ENCODE measurements around the gene ITGAX. TPM values are rescaled to one million over a fixed set of nuclear protein-coding genes. Genes with fewer than 3 reads are reported as not detected.

Gene ITGAX
- total RNA-seq, 1 donor = not detected

- H3K4me3 ChIP-seq (ENCODE audit: low read depth, low read length) = no peak overlapping the region
- TF ChIP-seq, protein P1, sequence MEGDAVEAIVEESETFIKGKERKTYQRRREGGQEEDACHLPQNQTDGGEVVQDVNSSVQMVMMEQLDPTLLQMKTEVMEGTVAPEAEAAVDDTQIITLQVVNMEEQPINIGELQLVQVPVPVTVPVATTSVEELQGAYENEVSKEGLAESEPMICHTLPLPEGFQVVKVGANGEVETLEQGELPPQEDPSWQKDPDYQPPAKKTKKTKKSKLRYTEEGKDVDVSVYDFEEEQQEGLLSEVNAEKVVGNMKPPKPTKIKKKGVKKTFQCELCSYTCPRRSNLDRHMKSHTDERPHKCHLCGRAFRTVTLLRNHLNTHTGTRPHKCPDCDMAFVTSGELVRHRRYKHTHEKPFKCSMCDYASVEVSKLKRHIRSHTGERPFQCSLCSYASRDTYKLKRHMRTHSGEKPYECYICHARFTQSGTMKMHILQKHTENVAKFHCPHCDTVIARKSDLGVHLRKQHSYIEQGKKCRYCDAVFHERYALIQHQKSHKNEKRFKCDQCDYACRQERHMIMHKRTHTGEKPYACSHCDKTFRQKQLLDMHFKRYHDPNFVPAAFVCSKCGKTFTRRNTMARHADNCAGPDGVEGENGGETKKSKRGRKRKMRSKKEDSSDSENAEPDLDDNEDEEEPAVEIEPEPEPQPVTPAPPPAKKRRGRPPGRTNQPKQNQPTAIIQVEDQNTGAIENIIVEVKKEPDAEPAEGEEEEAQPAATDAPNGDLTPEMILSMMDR (IDR thresholded peaks at IDR 0.05; ENCODE audit: insufficient read depth, low read length) = no peak
- no peak for DNase-seq (ENCODE audit: low read depth)
Measured at GRCh38 chr16:31350275-31351005, 4.5 kb upstream of the ITGAX start.

GRCh38 chr16:31351246-31351941, 3.6 kb upstream of the ITGAX start:
- H3K4me3 ChIP-seq (ENCODE audit: low read depth, low read length) = no peak overlapping the region
- TF ChIP-seq, protein P1 (IDR thresholded peaks at IDR 0.05; ENCODE audit: insufficient read depth, low read length) = no peak
- no peak for DNase-seq (ENCODE audit: low read depth)

GRCh38 chr16:31351942-31352325, 3.0 kb upstream of the ITGAX start:
- no peak for DNase-seq (ENCODE audit: low read depth)
- no peak overlapping the region for H3K4me3 ChIP-seq (ENCODE audit: low read depth, low read length)

DNA sequence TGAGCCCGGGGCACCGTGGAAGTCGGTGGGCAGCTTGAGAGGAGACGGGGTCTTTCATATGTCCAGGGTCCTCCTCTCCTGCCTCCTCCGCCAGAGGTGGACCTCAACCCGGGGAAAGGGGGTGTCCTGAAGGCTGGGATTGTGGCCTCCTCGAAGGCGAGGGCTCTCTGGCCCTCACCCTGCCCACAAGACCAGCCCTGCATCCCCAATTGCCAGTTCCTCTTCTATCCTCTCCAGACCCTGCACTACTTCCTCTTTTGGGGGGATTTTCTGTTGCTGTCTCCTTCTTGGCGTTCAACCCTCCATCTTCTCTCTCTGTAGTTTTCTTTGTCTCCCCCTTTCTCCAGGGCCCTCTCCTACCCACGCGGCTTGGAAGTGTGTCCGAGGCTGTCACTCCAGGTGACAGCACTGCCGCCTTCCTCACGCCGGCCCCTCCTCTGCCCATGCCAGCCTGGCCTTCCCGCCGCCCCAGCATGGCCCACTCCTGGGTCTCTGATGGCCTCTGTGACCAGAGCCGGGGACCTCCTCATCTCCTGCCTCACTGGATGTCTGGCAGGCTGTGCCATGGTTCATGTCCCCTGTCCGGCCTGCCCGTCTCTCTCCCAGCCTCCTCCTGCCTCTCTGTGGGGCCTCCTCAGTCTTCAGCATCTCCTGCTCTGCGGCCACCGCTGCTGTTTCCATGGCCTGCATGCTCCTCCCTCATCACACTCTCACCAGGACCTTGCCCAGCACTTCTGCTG, 2.4 kb upstream of the ITGAX start:
- no peak overlapping the region for H3K4me3 ChIP-seq (ENCODE audit: low read depth, low read length)
- TF ChIP-seq, protein P1 (IDR thresholded peaks at IDR 0.05; ENCODE audit: insufficient read depth, low read length) = no peak
- DNase-seq (ENCODE audit: low read depth) = no peak

More at GRCh38 chr16:31351942-31352325, 3.0 kb upstream of the ITGAX start:
- TF ChIP-seq, protein P1 (IDR thresholded peaks at IDR 0.05; ENCODE audit: insufficient read depth, low read length) = no peak

GRCh38 chr16:31355431-31356100, 590 bp downstream of the ITGAX start:
- TF ChIP-seq, protein P1 (IDR thresholded peaks at IDR 0.05; ENCODE audit: insufficient read depth, low read length) = no peak

DNA sequence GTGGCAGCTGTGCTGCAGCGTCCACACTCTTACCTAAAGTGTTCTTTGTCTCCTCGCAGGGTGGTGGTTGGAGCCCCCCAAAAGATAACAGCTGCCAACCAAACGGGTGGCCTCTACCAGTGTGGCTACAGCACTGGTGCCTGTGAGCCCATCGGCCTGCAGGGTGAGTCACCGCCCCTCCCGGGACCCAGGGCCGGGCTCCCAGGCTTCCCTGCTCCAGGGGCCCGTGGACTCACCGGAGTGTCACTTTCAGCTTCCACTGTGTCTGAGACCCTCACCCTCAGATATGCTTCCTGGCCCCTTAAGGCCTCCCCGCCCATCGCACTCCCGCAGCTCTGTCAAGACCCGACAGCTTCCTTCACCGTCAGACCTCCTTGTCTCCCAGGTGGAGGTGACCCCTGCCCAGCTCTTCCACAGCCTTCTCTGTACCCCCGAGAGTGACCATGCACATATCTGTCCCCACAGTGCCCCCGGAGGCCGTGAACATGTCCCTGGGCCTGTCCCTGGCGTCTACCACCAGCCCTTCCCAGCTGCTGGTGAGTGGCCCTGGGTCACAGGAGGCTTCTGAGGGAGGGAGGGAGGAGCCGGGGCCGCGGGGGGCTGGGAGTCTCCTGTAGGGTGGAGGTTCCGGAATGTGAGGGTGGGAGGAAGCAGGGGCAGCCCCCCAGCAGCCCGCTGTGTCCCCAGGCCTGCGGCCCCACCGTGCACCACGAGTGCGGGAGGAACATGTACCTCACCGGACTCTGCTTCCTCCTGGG, 1.8 kb downstream of the ITGAX start:
- DNase-seq (ENCODE audit: low read depth) = no peak
- TF ChIP-seq, protein P1 (IDR thresholded peaks at IDR 0.05; ENCODE audit: insufficient read depth, low read length) = no peak
- H3K4me3 ChIP-seq (ENCODE audit: low read depth, low read length) = no peak overlapping the region

More at GRCh38 chr16:31355431-31356100, 590 bp downstream of the ITGAX start:
- no peak for DNase-seq (ENCODE audit: low read depth)
- no peak overlapping the region for H3K4me3 ChIP-seq (ENCODE audit: low read depth, low read length)

All from fibroblast of the aortic adventitia (primary cell).